Keratinocyte (primary cell): ENCODE data around the gene RNF5. TPM values are rescaled to one million over a fixed set of nuclear protein-coding genes. Genes with fewer than 3 reads are reported as not detected.

Source experiments
- DNase-seq: peaks from one replicate; pipeline ENCODE4 v3.0.0-alpha.2; 2011; ENCODE audit warnings: low read depth, missing footprints, low spot score
- FAIRE-seq: peaks from 2 replicates; lab custom pipeline; 2011; peaks lifted over from hg19 to GRCh38; lab: Jason Lieb, UNC
- H2AFZ ChIP-seq: 2 replicates; pipeline ENCODE4 v1.6.0; 2012; ENCODE audit warnings: low read length, control low read depth, inconsistent platforms; ENCODE audit not compliant: control insufficient read depth
- H3K27ac ChIP-seq: 2 replicates; pipeline ENCODE4 v1.5.1; 2011; ENCODE audit warnings: low read length; ENCODE audit not compliant: control insufficient read depth, insufficient read depth
- H3K27me3 ChIP-seq: 3 replicates; pipeline ENCODE4 v1.6.0; 2011; ENCODE audit warnings: low read length; ENCODE audit not compliant: control insufficient read depth, insufficient read depth; ENCODE audit errors: extremely low read depth
- H3K36me3 ChIP-seq, 2 experiments: 2 replicates in 1 of 2; 3 replicates in 1 of 2; pipeline ENCODE4 v1.5.1; 2011; ENCODE audit warnings: low read length in 2 of 2, mild to moderate bottlenecking in 1 of 2; ENCODE audit not compliant: control insufficient read depth in 2 of 2, insufficient read depth in 2 of 2; ENCODE audit errors: extremely low read depth in 1 of 2
- H3K4me1 ChIP-seq: 3 replicates; pipeline ENCODE4 v1.5.1; 2011; ENCODE audit warnings: low read length; ENCODE audit not compliant: control insufficient read depth, insufficient read depth; ENCODE audit errors: extremely low read depth
- H3K4me2 ChIP-seq: 3 replicates; pipeline ENCODE4 v1.6.0; 2011; ENCODE audit warnings: low read depth, low read length; ENCODE audit not compliant: control insufficient read depth, insufficient read depth; ENCODE audit errors: extremely low read depth
- H3K4me3 ChIP-seq, 3 experiments: fragments of 200-600 bp in 1 of 3; sonication (generic) in 1 of 3; 2 replicates in 2 of 3; 3 replicates in 1 of 3; pipeline ENCODE4 v1.5.1; 2011 to 2016; ENCODE audit warnings: low read length in 3 of 3, mild to moderate bottlenecking in 3 of 3, control low read depth in 2 of 3, inconsistent platforms in 1 of 3, low read depth in 1 of 3, mixed read lengths in 1 of 3, mixed run types in 1 of 3, moderate library complexity in 1 of 3; ENCODE audit not compliant: control insufficient read depth in 2 of 3, insufficient read depth in 2 of 3; ENCODE audit errors: extremely low read depth in 1 of 3
- H3K79me2 ChIP-seq: 2 replicates; pipeline ENCODE4 v1.6.0; 2012; ENCODE audit warnings: low read length; ENCODE audit not compliant: control insufficient read depth, insufficient read depth
- H3K9ac ChIP-seq: 3 replicates; pipeline ENCODE4 v1.6.0; 2011; ENCODE audit warnings: low read length; ENCODE audit not compliant: control insufficient read depth, insufficient read depth; ENCODE audit errors: extremely low read depth
- H3K9me1 ChIP-seq: 3 replicates; pipeline ENCODE4 v1.6.0; 2011; ENCODE audit warnings: low read length; ENCODE audit not compliant: control insufficient read depth, insufficient read depth; ENCODE audit errors: extremely low read depth
- H3K9me3 ChIP-seq: 2 replicates; pipeline ENCODE4 v1.5.1; 2012; ENCODE audit warnings: low read depth, low read length; ENCODE audit not compliant: control insufficient read depth
- H4K20me1 ChIP-seq: 3 replicates; pipeline ENCODE4 v1.6.0; 2011; ENCODE audit warnings: low read length; ENCODE audit not compliant: control insufficient read depth, insufficient read depth; ENCODE audit errors: extremely low read depth
- EZH2 ChIP-seq: IDR thresholded peaks from one replicate; pipeline ENCODE4 v1.6.1; 2012; ENCODE audit warnings: inconsistent platforms, mild to moderate bottlenecking, low read length, moderate library complexity
- dilution Hi-C: fragments of 300-500 bp; cut with MboI; formaldehyde crosslinking; loops from one replicate; pipeline ENCODE4 v1.7.0; 2020; ENCODE audit warnings: low sequenced_read_pairs; ENCODE audit not compliant: extremely low pct_ligation_motif_present
- polyA plus RNA-seq, 5 experiments: library from polyadenylated mRNA; depleted of rRNA in 3 of 5; stranded (reverse) in 3 of 5; stranded (forward) in 1 of 5; unstranded in 1 of 5; fragments of >200 nt; gene quantifications; 1 replicate in 1 of 5; 2 replicates in 3 of 5; 3 replicates in 1 of 5; pipeline versions ENCODE4 v1.2.1 to v1.2.3, GENCODE V29; 2011 to 2012; ENCODE audit warnings: missing spikeins in 2 of 5, low read depth in 1 of 5, low replicate concordance in 1 of 5
- TF ChIP-seq, protein P1 (sequence below), 3 experiments: IDR thresholded peaks in 1 of 3; conservative IDR thresholded peaks in 1 of 3; optimal IDR thresholded peaks in 1 of 3; 2 replicates in 2 of 3; 3 replicates in 1 of 3; pipeline versions ENCODE3 to v1.5.1; 2011; ENCODE audit warnings: low read length in 3 of 3, mild to moderate bottlenecking in 3 of 3, moderate library complexity in 2 of 3, control low read depth in 1 of 3, inconsistent platforms in 1 of 3; ENCODE audit not compliant: insufficient read depth in 2 of 3; ENCODE audit errors: extremely low read depth in 1 of 3

The RNF5 gene
- polyA plus RNA-seq, 1 donor (not counting 4 experiments of a cell fraction or from before 2014, with no cell fraction given) = 33.2 TPM

- Histone ChIP-seq H3K4me1 (peaks cover 6% of the 10 kb centered on the region), H3K9me3 (no peaks in the 10 kb centered on the region), H2AFZ (no peak overlapping the region), H4K20me1 (no peaks in the 10 kb centered on the region), H3K27me3 (no peaks in the 10 kb centered on the region), H3K4me3 (no peak overlapping the region), H3K79me2 (peaks cover under 1% of the 10 kb centered on the region), H3K9ac (no peak overlapping the region), H3K9me1 (no peaks in the 10 kb centered on the region), H3K27ac (no peak overlapping the region), H3K36me3 (peaks cover 19 to 26% of the 10 kb centered on the region in 2 experiments), H3K4me2 (no peak overlapping the region)
- dilution Hi-C loops = no loop called here
- TF ChIP-seq, protein P1, sequence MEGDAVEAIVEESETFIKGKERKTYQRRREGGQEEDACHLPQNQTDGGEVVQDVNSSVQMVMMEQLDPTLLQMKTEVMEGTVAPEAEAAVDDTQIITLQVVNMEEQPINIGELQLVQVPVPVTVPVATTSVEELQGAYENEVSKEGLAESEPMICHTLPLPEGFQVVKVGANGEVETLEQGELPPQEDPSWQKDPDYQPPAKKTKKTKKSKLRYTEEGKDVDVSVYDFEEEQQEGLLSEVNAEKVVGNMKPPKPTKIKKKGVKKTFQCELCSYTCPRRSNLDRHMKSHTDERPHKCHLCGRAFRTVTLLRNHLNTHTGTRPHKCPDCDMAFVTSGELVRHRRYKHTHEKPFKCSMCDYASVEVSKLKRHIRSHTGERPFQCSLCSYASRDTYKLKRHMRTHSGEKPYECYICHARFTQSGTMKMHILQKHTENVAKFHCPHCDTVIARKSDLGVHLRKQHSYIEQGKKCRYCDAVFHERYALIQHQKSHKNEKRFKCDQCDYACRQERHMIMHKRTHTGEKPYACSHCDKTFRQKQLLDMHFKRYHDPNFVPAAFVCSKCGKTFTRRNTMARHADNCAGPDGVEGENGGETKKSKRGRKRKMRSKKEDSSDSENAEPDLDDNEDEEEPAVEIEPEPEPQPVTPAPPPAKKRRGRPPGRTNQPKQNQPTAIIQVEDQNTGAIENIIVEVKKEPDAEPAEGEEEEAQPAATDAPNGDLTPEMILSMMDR (optimal IDR thresholded peaks at IDR 0.05 in 1 of 3, IDR thresholded peaks at IDR 0.05 in 1 of 3, conservative IDR thresholded peaks at IDR 0.05 in 1 of 3; ENCODE audit: extremely low read depth in 1 of 3, insufficient read depth in 2 of 3, low read length in 3 of 3) = no peak
- no peak for TF ChIP-seq EZH2
- FAIRE-seq (no peak), DNase-seq (no peak)
These were observed 10.4 kb upstream of the RNF5 start for GRCh38 chr6:32167761-32168262.

DNA sequence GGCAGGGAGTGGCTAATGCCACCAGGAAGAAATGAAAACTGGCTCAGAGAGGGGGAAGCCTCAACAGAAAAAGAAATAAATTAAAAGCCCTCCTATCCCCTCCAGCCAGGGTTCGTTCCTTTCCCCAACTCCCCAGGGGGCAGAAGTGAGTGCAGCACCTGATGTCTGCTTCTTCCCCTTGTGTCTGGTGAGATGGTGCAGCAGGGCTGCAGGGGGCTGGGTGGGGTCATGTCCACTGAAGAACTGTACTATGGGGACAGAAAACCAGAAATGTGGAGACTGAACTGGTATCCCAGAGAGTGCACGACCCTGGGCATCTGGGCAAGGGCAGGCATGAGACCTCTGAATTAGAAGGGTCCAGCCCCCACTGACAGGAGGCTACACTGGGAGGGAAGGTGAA, 9.9 kb upstream of the RNF5 start:
- dilution Hi-C loops = no loop called here
- H3K27ac ChIP-seq = no peak overlapping the region

More for the DNA sequence above, 9.9 kb upstream of the RNF5 start:
- peaks cover 2% of the 10 kb centered on the region for H3K79me2 ChIP-seq
- H3K9me3 ChIP-seq = no peaks in the 10 kb centered on the region
- H3K27me3 ChIP-seq = no peaks in the 10 kb centered on the region
- no peaks in the 10 kb centered on the region for H3K9me1 ChIP-seq
- TF ChIP-seq EZH2 = no peak
- TF ChIP-seq, protein P1 (optimal IDR thresholded peaks at IDR 0.05 in 1 of 3, IDR thresholded peaks at IDR 0.05 in 1 of 3, conservative IDR thresholded peaks at IDR 0.05 in 1 of 3; ENCODE audit: extremely low read depth in 1 of 3, insufficient read depth in 2 of 3, low read length in 3 of 3) = no peak
- FAIRE-seq (no peak), DNase-seq (no peak)
- H3K4me1 ChIP-seq = peaks cover 12% of the 10 kb centered on the region
- H3K9ac ChIP-seq = no peak overlapping the region
- no peak overlapping the region for H2AFZ ChIP-seq
- H4K20me1 ChIP-seq = no peaks in the 10 kb centered on the region
- H3K4me2 ChIP-seq = no peak overlapping the region
- peaks cover 19 to 23% of the 10 kb centered on the region in 2 experiments for H3K36me3 ChIP-seq
- no peak overlapping the region for H3K4me3 ChIP-seq
